ENCODE results near the gene ARID4B. TPM values are rescaled to one million over a fixed set of nuclear protein-coding genes. Genes with fewer than 3 reads are reported as not detected.
A peak's percentile ranks its signal among the peaks of the same experiment; 100 is the strongest.
"Not testable (repeated sequence)": the region's sequence is repeated elsewhere in the genome, so short reads cannot be mapped to it uniquely, and the experiment has no call there.

The ARID4B gene
- total RNA-seq, 1 donor from 2014 or later, result 20.0 TPM

- Histone ChIP-seq H3K4me3 (ENCODE audit: low read depth, low read length) (no peak overlapping the region), H3K36me3 (ENCODE audit: control insufficient read depth, insufficient read depth, low read length) (no peaks in the 10 kb centered on the region), H3K27me3 (ENCODE audit: control insufficient read depth, insufficient read depth, low read length) (no peaks in the 10 kb centered on the region)
- no peak for TF ChIP-seq CTCF (IDR thresholded peaks at IDR 0.05; ENCODE audit: insufficient read depth, low read length, poor library complexity, severe bottlenecking)
- no peak for DNase-seq (ENCODE audit: low read depth)
These were observed 158.0 kb downstream of the ARID4B start for GRCh38 chr1:235169986-235170385.

- no peak for DNase-seq (ENCODE audit: low read depth)
- TF ChIP-seq CTCF (IDR thresholded peaks at IDR 0.05; ENCODE audit: insufficient read depth, low read length, poor library complexity, severe bottlenecking), result no peak
- H3K4me3 ChIP-seq (ENCODE audit: low read depth, low read length), result no peak overlapping the region
- H3K36me3 ChIP-seq (ENCODE audit: control insufficient read depth, insufficient read depth, low read length), result no peaks in the 10 kb centered on the region
- H3K27me3 ChIP-seq (ENCODE audit: control insufficient read depth, insufficient read depth, low read length), result no peaks in the 10 kb centered on the region
These were observed 159.6 kb downstream of the ARID4B start for GRCh38 chr1:235168375-235168774.

GRCh38 chr1:235161685-235162327, 166.2 kb downstream of the ARID4B start:
- peak overlapping the region; percentile 88 for H3K4me3 ChIP-seq (ENCODE audit: low read depth, low read length)
- DNase-seq (ENCODE audit: low read depth), result no peak
- H3K36me3 ChIP-seq (ENCODE audit: control insufficient read depth, insufficient read depth, low read length), result peaks cover 2% of the 10 kb centered on the region
- no peaks in the 10 kb centered on the region for H3K27me3 ChIP-seq (ENCODE audit: control insufficient read depth, insufficient read depth, low read length)
- no peak for TF ChIP-seq CTCF (IDR thresholded peaks at IDR 0.05; ENCODE audit: insufficient read depth, low read length, poor library complexity, severe bottlenecking)

- TF ChIP-seq CTCF (IDR thresholded peaks at IDR 0.05; ENCODE audit: insufficient read depth, low read length, poor library complexity, severe bottlenecking), result no peak
- peak within 1 kb of the TSS; percentile 88 for H3K4me3 ChIP-seq (ENCODE audit: low read depth, low read length)
- H3K27me3 ChIP-seq (ENCODE audit: control insufficient read depth, insufficient read depth, low read length), result no peaks in the 10 kb centered on the region
- DNase-seq (ENCODE audit: low read depth), result peak; percentile 77
- H3K36me3 ChIP-seq (ENCODE audit: control insufficient read depth, insufficient read depth, low read length), result peaks cover 2% of the 10 kb centered on the region
These were observed 166.9 kb downstream of the ARID4B start, which contains the start of gene RBM34 for GRCh38 chr1:235160957-235161684. Gene RBM34 (minus strand): TSS chr1:235161250. CDS start chr1:235161226, 24 bp downstream.

GRCh38 chr1:235160383-235160956, 167.5 kb downstream of the ARID4B start:
- Histone ChIP-seq H3K27me3 (ENCODE audit: control insufficient read depth, insufficient read depth, low read length) (no peaks in the 10 kb centered on the region), H3K36me3 (ENCODE audit: control insufficient read depth, insufficient read depth, low read length) (peaks cover 2% of the 10 kb centered on the region), H3K4me3 (ENCODE audit: low read depth, low read length) (peak overlapping the region; percentile 88)
- peak; percentile 47 for DNase-seq (ENCODE audit: low read depth)
- TF ChIP-seq CTCF (IDR thresholded peaks at IDR 0.05; ENCODE audit: insufficient read depth, low read length, poor library complexity, severe bottlenecking), result no peak

GRCh38 chr1:235159930-235160329, 168.0 kb downstream of the ARID4B start:
- peak overlapping the region; percentile 88 for H3K4me3 ChIP-seq (ENCODE audit: low read depth, low read length)
- H3K27me3 ChIP-seq (ENCODE audit: control insufficient read depth, insufficient read depth, low read length); H3K36me3 ChIP-seq (ENCODE audit: control insufficient read depth, insufficient read depth, low read length); DNase-seq (ENCODE audit: low read depth): not testable (repeated sequence)

- H3K27me3 ChIP-seq (ENCODE audit: control insufficient read depth, insufficient read depth, low read length); H3K36me3 ChIP-seq (ENCODE audit: control insufficient read depth, insufficient read depth, low read length); DNase-seq (ENCODE audit: low read depth); H3K4me3 ChIP-seq (ENCODE audit: low read depth, low read length): not testable (repeated sequence)
These were observed 168.7 kb downstream of the ARID4B start for GRCh38 chr1:235159284-235159683.

Data from kidney epithelial cell (primary cell).